Neural cell (in vitro differentiated cells): Measurements from ENCODE around the gene PAX3. TPM values are rescaled to one million over a fixed set of nuclear protein-coding genes. Genes with fewer than 3 reads are reported as not detected.

ENCODE experiments used
- H2AFZ ChIP-seq: fragments of 200-600, 300-800 bp; sonication (generic), shearing (Covaris generic); 2 replicates; pipeline ENCODE4 v1.6.0; 2014; ENCODE audit warnings: low read depth, mild to moderate bottlenecking, antibody characterized with exemption, low read length, moderate library complexity
- H3F3A ChIP-seq: fragments of 200-600 bp; shearing (Covaris generic); 2 replicates; pipeline ENCODE4 v1.6.1; 2016; ENCODE audit warnings: mild to moderate bottlenecking, moderate library complexity, mixed read lengths, antibody characterized with exemption, low read length; ENCODE audit not compliant: insufficient read depth, poor library complexity, severe bottlenecking
- H3K27ac ChIP-seq: fragments of 200-600, 300-800 bp; sonication (generic), shearing (Covaris generic); 2 replicates; pipeline ENCODE4 v1.5.1; 2014; ENCODE audit warnings: mild to moderate bottlenecking, low read length, moderate library complexity
- H3K27me3 ChIP-seq: fragments of 300-800, 200-600 bp; sonication (generic), shearing (Covaris generic); 2 replicates; pipeline ENCODE4 v1.6.0; 2014; ENCODE audit warnings: mild to moderate bottlenecking, low read depth, low read length, moderate library complexity; ENCODE audit not compliant: insufficient read depth
- H3K36me3 ChIP-seq: fragments of 300-800, 200-600 bp; sonication (generic), shearing (Covaris generic); 2 replicates; pipeline ENCODE4 v1.5.1; 2014; ENCODE audit warnings: mild to moderate bottlenecking, antibody characterized with exemption, low read length, moderate library complexity; ENCODE audit not compliant: insufficient read depth
- H3K4me2 ChIP-seq: fragments of 300-800, 200-600 bp; sonication (generic), shearing (Covaris generic); 2 replicates; pipeline ENCODE4 v1.6.0; 2014; ENCODE audit warnings: mild to moderate bottlenecking, low read length
- H3K4me3 ChIP-seq: fragments of 300-800, 200-600 bp; sonication (generic), shearing (Covaris generic); 2 replicates; pipeline ENCODE4 v1.5.1; 2014; ENCODE audit warnings: mild to moderate bottlenecking, low read length, moderate library complexity
- H3K79me2 ChIP-seq: fragments of 200-600 bp; shearing (Covaris generic); replicated peaks from 2 replicates; pipeline ENCODE4 v1.6.0; 2014; ENCODE audit warnings: mild to moderate bottlenecking, low read length, moderate library complexity; ENCODE audit not compliant: insufficient read depth
- H3K9ac ChIP-seq: fragments of 300-800, 200-600 bp; sonication (generic), shearing (Covaris generic); 2 replicates; pipeline ENCODE4 v1.6.1; 2016; ENCODE audit warnings: mild to moderate bottlenecking, low read length, mixed read lengths
- H3K9me2 ChIP-seq: fragments of 200-600 bp; shearing (Covaris generic); 2 replicates; pipeline ENCODE4 v1.6.1; 2016; ENCODE audit warnings: mild to moderate bottlenecking, low read length, mixed read lengths; ENCODE audit not compliant: insufficient read depth
- H3K9me3 ChIP-seq: fragments of 200-600, 300-800 bp; sonication (generic), shearing (Covaris generic); 2 replicates; pipeline ENCODE4 v1.6.1; 2016; ENCODE audit warnings: mild to moderate bottlenecking, mixed run types, low read length, moderate library complexity, mixed read lengths
- H4K20me1 ChIP-seq: fragments of 200-600 bp; shearing (Covaris generic); 2 replicates; pipeline ENCODE4 v1.6.1; 2016; ENCODE audit warnings: mild to moderate bottlenecking, mixed run types; ENCODE audit not compliant: insufficient read depth
- EP300 ChIP-seq: fragments of 450-650 bp; conservative IDR thresholded peaks from 2 replicates; pipeline ENCODE4 v1.6.1; 2014; ENCODE audit warnings: antibody characterized with exemption, mild to moderate bottlenecking, moderate library complexity; ENCODE audit not compliant: poor library complexity, severe bottlenecking
- EZH2 ChIP-seq: fragments of 200-600, 300-800 bp; shearing (Covaris generic), sonication (generic); IDR thresholded peaks from 2 replicates; pipeline ENCODE4 v1.6.1; 2014; ENCODE audit warnings: antibody characterized with exemption, low read length, borderline replicate concordance, mild to moderate bottlenecking; ENCODE audit not compliant: insufficient read depth, poor library complexity, severe bottlenecking
- MXI1 ChIP-seq: fragments of 450-650 bp; conservative IDR thresholded peaks from 2 replicates; pipeline ENCODE4 v1.6.1; 2014; ENCODE audit warnings: antibody characterized with exemption, mild to moderate bottlenecking; ENCODE audit not compliant: poor library complexity, severe bottlenecking
- POLR2AphosphoS5 ChIP-seq: IDR thresholded peaks from 2 replicates; pipeline ENCODE4 v1.6.1; 2012
- RAD21 ChIP-seq: fragments of 450-650 bp; conservative IDR thresholded peaks from 2 replicates; pipeline ENCODE4 v1.6.1; 2014; ENCODE audit warnings: antibody characterized with exemption, mild to moderate bottlenecking, moderate library complexity
- SMC3 ChIP-seq: fragments of 450-650 bp; conservative IDR thresholded peaks from 2 replicates; pipeline ENCODE4 v1.6.1; 2014; ENCODE audit warnings: antibody characterized with exemption, mild to moderate bottlenecking, moderate library complexity; ENCODE audit not compliant: poor library complexity
- TAF1 ChIP-seq: IDR thresholded peaks from 2 replicates; pipeline ENCODE4 v1.6.1; 2012; ENCODE audit warnings: low read depth
- polyA plus RNA-seq: library from polyadenylated mRNA; depleted of rRNA; stranded (reverse); fragments of >200 nt; gene quantifications from 2 replicates; pipeline ENCODE4 v1.2.3, GENCODE V29; 2014
- TF ChIP-seq, protein P1 (sequence below): IDR thresholded peaks from 2 replicates; pipeline ENCODE4 v1.6.1; 2012; ENCODE audit warnings: borderline replicate concordance
- TF ChIP-seq, protein P2 (sequence below): fragments of 450-650 bp; IDR thresholded peaks from 2 replicates; pipeline ENCODE4 v1.5.1; 2014; ENCODE audit warnings: antibody characterized with exemption, mild to moderate bottlenecking, moderate library complexity; ENCODE audit not compliant: poor library complexity, severe bottlenecking

PAX3 gene
- polyA plus RNA-seq, 1 donor from 2014 or later = not detected

DNA sequence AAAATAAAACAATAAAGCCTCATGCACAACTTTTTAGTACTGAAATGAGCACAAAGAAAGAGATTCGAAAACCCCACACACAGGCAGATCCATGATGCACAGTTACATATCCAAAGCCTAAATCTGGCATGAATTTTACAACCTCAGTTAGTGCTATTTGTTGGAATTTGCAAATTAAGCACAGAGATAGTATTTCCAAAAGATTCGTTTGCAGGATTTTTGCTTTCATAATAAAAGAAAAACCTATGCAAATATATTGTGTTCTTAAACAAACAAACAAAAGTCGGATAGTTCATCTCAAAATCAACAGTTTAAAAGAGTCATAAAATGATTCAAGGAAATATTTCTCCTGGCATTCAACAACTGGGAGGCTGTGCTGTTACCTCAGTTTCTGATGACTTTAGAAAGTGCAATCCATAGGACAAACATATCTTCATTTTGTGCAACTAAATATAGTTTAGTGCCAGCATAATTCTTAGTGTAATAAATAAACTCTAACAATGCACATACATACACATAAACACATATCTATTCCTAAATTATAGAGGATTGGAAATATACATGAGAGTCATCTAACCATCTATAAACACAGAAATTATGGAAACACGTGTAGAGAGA lies 10.8 kb downstream of the PAX3 start:
- TF ChIP-seq MXI1 = no peak
- TF ChIP-seq, protein P1, sequence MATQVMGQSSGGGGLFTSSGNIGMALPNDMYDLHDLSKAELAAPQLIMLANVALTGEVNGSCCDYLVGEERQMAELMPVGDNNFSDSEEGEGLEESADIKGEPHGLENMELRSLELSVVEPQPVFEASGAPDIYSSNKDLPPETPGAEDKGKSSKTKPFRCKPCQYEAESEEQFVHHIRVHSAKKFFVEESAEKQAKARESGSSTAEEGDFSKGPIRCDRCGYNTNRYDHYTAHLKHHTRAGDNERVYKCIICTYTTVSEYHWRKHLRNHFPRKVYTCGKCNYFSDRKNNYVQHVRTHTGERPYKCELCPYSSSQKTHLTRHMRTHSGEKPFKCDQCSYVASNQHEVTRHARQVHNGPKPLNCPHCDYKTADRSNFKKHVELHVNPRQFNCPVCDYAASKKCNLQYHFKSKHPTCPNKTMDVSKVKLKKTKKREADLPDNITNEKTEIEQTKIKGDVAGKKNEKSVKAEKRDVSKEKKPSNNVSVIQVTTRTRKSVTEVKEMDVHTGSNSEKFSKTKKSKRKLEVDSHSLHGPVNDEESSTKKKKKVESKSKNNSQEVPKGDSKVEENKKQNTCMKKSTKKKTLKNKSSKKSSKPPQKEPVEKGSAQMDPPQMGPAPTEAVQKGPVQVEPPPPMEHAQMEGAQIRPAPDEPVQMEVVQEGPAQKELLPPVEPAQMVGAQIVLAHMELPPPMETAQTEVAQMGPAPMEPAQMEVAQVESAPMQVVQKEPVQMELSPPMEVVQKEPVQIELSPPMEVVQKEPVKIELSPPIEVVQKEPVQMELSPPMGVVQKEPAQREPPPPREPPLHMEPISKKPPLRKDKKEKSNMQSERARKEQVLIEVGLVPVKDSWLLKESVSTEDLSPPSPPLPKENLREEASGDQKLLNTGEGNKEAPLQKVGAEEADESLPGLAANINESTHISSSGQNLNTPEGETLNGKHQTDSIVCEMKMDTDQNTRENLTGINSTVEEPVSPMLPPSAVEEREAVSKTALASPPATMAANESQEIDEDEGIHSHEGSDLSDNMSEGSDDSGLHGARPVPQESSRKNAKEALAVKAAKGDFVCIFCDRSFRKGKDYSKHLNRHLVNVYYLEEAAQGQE = no peak
- TF ChIP-seq EP300 = no peak
- TF ChIP-seq TAF1 = no peak
- no peak for TF ChIP-seq EZH2
- TF ChIP-seq SMC3 = no peak
- TF ChIP-seq POLR2AphosphoS5 = no peak
- TF ChIP-seq, protein P2, sequence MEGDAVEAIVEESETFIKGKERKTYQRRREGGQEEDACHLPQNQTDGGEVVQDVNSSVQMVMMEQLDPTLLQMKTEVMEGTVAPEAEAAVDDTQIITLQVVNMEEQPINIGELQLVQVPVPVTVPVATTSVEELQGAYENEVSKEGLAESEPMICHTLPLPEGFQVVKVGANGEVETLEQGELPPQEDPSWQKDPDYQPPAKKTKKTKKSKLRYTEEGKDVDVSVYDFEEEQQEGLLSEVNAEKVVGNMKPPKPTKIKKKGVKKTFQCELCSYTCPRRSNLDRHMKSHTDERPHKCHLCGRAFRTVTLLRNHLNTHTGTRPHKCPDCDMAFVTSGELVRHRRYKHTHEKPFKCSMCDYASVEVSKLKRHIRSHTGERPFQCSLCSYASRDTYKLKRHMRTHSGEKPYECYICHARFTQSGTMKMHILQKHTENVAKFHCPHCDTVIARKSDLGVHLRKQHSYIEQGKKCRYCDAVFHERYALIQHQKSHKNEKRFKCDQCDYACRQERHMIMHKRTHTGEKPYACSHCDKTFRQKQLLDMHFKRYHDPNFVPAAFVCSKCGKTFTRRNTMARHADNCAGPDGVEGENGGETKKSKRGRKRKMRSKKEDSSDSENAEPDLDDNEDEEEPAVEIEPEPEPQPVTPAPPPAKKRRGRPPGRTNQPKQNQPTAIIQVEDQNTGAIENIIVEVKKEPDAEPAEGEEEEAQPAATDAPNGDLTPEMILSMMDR = no peak
- no peak for TF ChIP-seq RAD21
- Histone ChIP-seq H3K36me3 (no peaks in the 10 kb centered on the region), H3K27me3 (peaks cover 100% of the 10 kb centered on the region), H3K9me2 (no peaks in the 10 kb centered on the region), H3K79me2 (no peaks in the 10 kb centered on the region), H3K9me3 (no peaks in the 10 kb centered on the region), H3K4me2 (no peak overlapping the region), H3F3A (no peaks in the 10 kb centered on the region), H3K9ac (no peak overlapping the region), H4K20me1 (no peaks in the 10 kb centered on the region), H3K4me3 (no peak overlapping the region), H2AFZ (no peak overlapping the region), H3K27ac (no peak overlapping the region)

DNA sequence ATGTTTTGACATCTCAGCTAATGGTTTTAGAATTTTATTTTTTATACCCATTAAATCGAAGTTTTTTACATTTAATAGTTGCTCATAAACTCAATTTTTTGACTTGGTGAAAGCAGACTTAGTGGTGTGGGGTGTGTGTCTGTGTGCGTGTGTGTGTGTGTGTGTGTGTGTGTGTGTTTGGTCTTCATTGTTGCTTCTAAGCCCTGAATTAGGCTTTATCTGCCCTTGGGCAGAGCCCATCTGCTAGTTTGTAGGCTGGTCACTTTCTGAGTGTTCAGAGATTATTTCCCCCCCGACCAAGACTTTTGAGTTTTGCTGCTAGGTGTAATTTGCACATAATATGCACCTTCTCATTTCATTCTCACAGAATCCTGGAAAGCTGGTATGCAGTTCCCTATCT lies 14.3 kb downstream of the PAX3 start:
- H3K36me3 ChIP-seq = no peaks in the 10 kb centered on the region
- H3F3A ChIP-seq = no peaks in the 10 kb centered on the region
- H3K27ac ChIP-seq = no peak overlapping the region
- no peak overlapping the region for H3K4me3 ChIP-seq
- TF ChIP-seq POLR2AphosphoS5 (no peak), SMC3 (no peak), TAF1 (no peak), RAD21 (no peak), EP300 (no peak), MXI1 (no peak), EZH2 (no peak)
- TF ChIP-seq, protein P2 = no peak
- TF ChIP-seq, protein P1 = no peak
- H3K79me2 ChIP-seq = no peaks in the 10 kb centered on the region
- no peaks in the 10 kb centered on the region for H3K9me2 ChIP-seq
- H3K9me3 ChIP-seq = no peaks in the 10 kb centered on the region
- H3K4me2 ChIP-seq = no peak overlapping the region
- H3K27me3 ChIP-seq = peaks cover 93% of the 10 kb centered on the region
- no peaks in the 10 kb centered on the region for H4K20me1 ChIP-seq
- no peak overlapping the region for H2AFZ ChIP-seq
- no peak overlapping the region for H3K9ac ChIP-seq
